ENCODE data around the gene TMSB10.
A peak's percentile ranks its signal among the peaks of the same experiment; 100 is the strongest.

The TMSB10 gene

DNA sequence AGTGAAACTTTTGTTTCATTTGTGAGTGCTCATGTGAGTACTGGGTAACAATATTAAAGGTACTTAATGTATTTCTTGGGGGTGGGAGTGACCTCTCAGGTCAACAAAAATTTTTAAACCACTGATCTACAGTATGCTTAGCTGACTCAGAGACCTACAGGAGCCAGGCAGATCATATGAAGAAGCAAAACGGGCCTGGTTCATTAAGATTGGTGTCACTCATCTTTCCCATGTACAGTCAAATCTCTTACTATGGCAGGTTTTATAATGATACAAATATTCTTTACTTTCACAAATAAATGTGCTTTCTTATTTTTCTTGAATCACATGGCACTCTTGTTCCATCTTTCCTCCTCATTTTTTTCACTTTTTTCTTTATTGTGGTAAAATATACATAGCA lies 7.7 kb upstream of the TMSB10 start:
- H2AK5ac ChIP-seq (ENCODE audit: low read depth, low read length): no peak overlapping the region
- H2BK12ac ChIP-seq (ENCODE audit: low read length): no peak overlapping the region
- H2BK5ac ChIP-seq (ENCODE audit: low read length): no peak overlapping the region
- no CpG with 5 or more reads among the region's 1 CpG for WGBS, 2 donors (ENCODE audit: extremely low coverage in 2 of 2, insufficient read length in 2 of 2, insufficient replicate concordance in 1 of 2)
- no peak overlapping the region for H3K14ac ChIP-seq (ENCODE audit: low read length)
- H2BK120ac ChIP-seq (ENCODE audit: low read depth, low read length): no peak overlapping the region
- no peaks in the 10 kb centered on the region for H3K9me3 ChIP-seq (replicated peaks in 1 of 2; ENCODE audit: control insufficient read depth in 2 of 2, insufficient read depth in 1 of 2, low read depth in 1 of 2, low read length in 2 of 2)
- H4K91ac ChIP-seq (ENCODE audit: low read depth, low read length, poor library complexity): no peak overlapping the region
- no peak overlapping the region for H3K9ac ChIP-seq (ENCODE audit: low read depth, low read length, poor library complexity)
- H3K4me1 ChIP-seq (ENCODE audit: control insufficient read depth in 2 of 2, insufficient read depth in 1 of 2, low read depth in 1 of 2, low read length in 2 of 2): peaks cover 0 to 2% of the 10 kb centered on the region in 2 donors
- H3K27ac ChIP-seq (replicated peaks; ENCODE audit: low read length): no peak overlapping the region
- no peak overlapping the region for H3K4me3 ChIP-seq (ENCODE audit: low read length in 2 of 2)
- H3K36me3 ChIP-seq (replicated peaks in 1 of 2; ENCODE audit: control insufficient read depth in 2 of 2, insufficient read depth in 2 of 2, low read length in 2 of 2): no peaks in the 10 kb centered on the region
- H3K79me1 ChIP-seq (ENCODE audit: low read depth, low read length): no peaks in the 10 kb centered on the region
- no peak overlapping the region for H3K4ac ChIP-seq (ENCODE audit: low read length)
- no peak overlapping the region for H3K4me2 ChIP-seq (ENCODE audit: insufficient read depth, low read length, poor library complexity, severe bottlenecking)
- no peak overlapping the region for H2BK15ac ChIP-seq (ENCODE audit: low read length)
- no peak overlapping the region for H3K18ac ChIP-seq (ENCODE audit: low read length)
- peaks cover 0 to 38% (median 0%) of the 10 kb centered on the region in 3 experiments for H3K27me3 ChIP-seq (ENCODE audit: control insufficient read depth in 3 of 3, insufficient read depth in 3 of 3, low read depth in 1 of 3, low read length in 3 of 3)
- no peak overlapping the region for H3K23ac ChIP-seq (ENCODE audit: low read depth, low read length, poor library complexity)
- DNase-seq (ENCODE audit: low spot score): no peak
- H4K8ac ChIP-seq (ENCODE audit: low read depth, low read length): no peak overlapping the region
- no peak overlapping the region for H2AFZ ChIP-seq (ENCODE audit: low read length)

DNA sequence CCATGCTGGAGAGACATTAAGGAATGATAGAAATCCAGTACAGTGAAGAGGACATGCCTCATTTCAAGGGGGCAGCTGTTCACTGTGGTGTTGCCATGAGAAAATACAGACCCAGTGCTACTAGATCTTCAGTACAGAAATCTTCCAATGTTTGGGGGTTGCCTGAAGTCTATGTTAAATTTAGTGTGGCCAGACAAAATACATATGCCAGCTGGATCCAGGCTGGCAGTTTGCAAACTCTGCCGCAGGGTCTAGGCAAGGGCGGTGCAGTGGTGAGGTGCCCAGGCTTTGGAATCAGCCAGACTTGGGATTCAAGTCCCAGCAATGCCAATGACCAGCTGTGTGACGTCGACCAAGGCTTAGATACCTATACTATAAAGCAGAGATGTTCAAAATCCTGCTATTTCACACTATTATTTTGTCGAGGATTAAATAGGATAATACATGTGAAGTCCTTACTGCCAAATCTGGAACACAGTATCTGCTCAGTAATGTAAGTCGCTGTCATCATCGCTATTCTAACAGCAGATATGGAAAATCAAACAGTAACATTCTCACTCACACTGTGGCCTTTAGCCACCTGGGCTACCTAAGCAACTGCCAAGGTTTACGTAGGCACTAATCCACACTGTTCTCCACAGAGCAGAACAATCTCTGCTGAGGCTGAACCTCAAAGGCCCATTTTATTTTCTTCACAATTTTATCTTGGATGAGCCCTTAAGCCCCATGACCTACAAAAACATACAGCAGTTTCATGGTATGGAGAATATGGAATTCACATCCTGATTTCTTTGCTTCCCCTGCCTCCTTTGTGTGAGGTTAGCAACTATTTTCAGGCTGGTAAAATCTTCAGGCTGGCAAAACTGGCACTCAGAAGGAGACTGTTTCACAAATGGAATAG lies 5.9 kb upstream of the TMSB10 start:
- Histone ChIP-seq H3K27ac (replicated peaks; ENCODE audit: low read length) (no peak overlapping the region), H3K27me3 (ENCODE audit: control insufficient read depth in 3 of 3, insufficient read depth in 3 of 3, low read depth in 1 of 3, low read length in 3 of 3) (peaks cover 0 to 34% (median 0%) of the 10 kb centered on the region in 3 experiments), H2BK5ac (ENCODE audit: low read length) (no peak overlapping the region), H2AK5ac (ENCODE audit: low read depth, low read length) (no peak overlapping the region), H3K9me3 (replicated peaks in 1 of 2; ENCODE audit: control insufficient read depth in 2 of 2, insufficient read depth in 1 of 2, low read depth in 1 of 2, low read length in 2 of 2) (peaks cover 0 to 2% of the 10 kb centered on the region in 2 donors), H3K4me2 (ENCODE audit: insufficient read depth, low read length, poor library complexity, severe bottlenecking) (no peak overlapping the region), H3K4me1 (ENCODE audit: control insufficient read depth in 2 of 2, insufficient read depth in 1 of 2, low read depth in 1 of 2, low read length in 2 of 2) (peaks cover 0 to 2% of the 10 kb centered on the region in 2 donors), H4K91ac (ENCODE audit: low read depth, low read length, poor library complexity) (no peak overlapping the region), H4K8ac (ENCODE audit: low read depth, low read length) (no peak overlapping the region), H3K36me3 (replicated peaks in 1 of 2; ENCODE audit: control insufficient read depth in 2 of 2, insufficient read depth in 2 of 2, low read length in 2 of 2) (no peaks in the 10 kb centered on the region), H3K23ac (ENCODE audit: low read depth, low read length, poor library complexity) (no peak overlapping the region), H2BK12ac (ENCODE audit: low read length) (no peak overlapping the region), H3K9ac (ENCODE audit: low read depth, low read length, poor library complexity) (no peak overlapping the region), H3K14ac (ENCODE audit: low read length) (no peak overlapping the region), H2AFZ (ENCODE audit: low read length) (no peak overlapping the region), H3K79me1 (ENCODE audit: low read depth, low read length) (no peaks in the 10 kb centered on the region), H2BK15ac (ENCODE audit: low read length) (no peak overlapping the region), H3K4me3 (ENCODE audit: low read length in 2 of 2) (no peak overlapping the region), H3K18ac (ENCODE audit: low read length) (peak overlapping the region; percentile 51), H2BK120ac (ENCODE audit: low read depth, low read length) (no peak overlapping the region), H3K4ac (ENCODE audit: low read length) (no peak overlapping the region)
- DNase-seq (ENCODE audit: low spot score): no peak
- no CpG with 5 or more reads among the region's 8 CpGs for WGBS, 2 donors (ENCODE audit: extremely low coverage in 2 of 2, insufficient read length in 2 of 2, insufficient replicate concordance in 1 of 2)

DNA sequence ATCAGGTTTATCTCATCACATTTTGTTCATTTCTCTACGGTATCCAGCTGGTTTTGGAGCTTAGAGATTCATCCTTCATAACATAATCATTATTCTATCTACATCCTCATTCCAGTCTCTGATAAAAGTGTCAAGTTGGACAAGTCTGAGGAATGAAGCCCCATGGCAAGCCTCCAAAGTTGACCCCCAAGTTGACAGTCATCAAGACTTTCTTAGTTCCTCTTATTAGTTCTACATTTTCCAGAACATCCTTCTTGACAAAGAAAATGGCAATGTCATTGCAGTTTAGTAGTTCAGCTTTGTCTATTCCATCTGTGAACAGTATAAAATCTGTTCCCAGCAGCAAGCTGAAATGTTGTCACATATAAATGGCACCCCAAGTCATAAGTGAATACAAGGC lies 4.5 kb upstream of the TMSB10 start:
- Histone ChIP-seq H2BK120ac (ENCODE audit: low read depth, low read length) (no peak overlapping the region), H2BK5ac (ENCODE audit: low read length) (no peak overlapping the region), H3K4ac (ENCODE audit: low read length) (no peak overlapping the region), H3K36me3 (replicated peaks in 1 of 2; ENCODE audit: control insufficient read depth in 2 of 2, insufficient read depth in 2 of 2, low read length in 2 of 2) (no peaks in the 10 kb centered on the region), H3K9me3 (replicated peaks in 1 of 2; ENCODE audit: control insufficient read depth in 2 of 2, insufficient read depth in 1 of 2, low read depth in 1 of 2, low read length in 2 of 2) (peaks cover 0 to 2% of the 10 kb centered on the region in 2 donors), H3K4me3 (ENCODE audit: low read length in 2 of 2) (no peak overlapping the region), H3K27me3 (ENCODE audit: control insufficient read depth in 3 of 3, insufficient read depth in 3 of 3, low read depth in 1 of 3, low read length in 3 of 3) (peaks cover 0 to 21% (median 0%) of the 10 kb centered on the region in 3 experiments), H4K8ac (ENCODE audit: low read depth, low read length) (no peak overlapping the region), H2BK12ac (ENCODE audit: low read length) (no peak overlapping the region), H3K79me1 (ENCODE audit: low read depth, low read length) (no peaks in the 10 kb centered on the region), H2AFZ (ENCODE audit: low read length) (no peak overlapping the region), H3K9ac (ENCODE audit: low read depth, low read length, poor library complexity) (no peak overlapping the region), H4K91ac (ENCODE audit: low read depth, low read length, poor library complexity) (no peak overlapping the region), H3K4me1 (ENCODE audit: control insufficient read depth in 2 of 2, insufficient read depth in 1 of 2, low read depth in 1 of 2, low read length in 2 of 2) (peaks cover 0 to 4% of the 10 kb centered on the region in 2 donors), H3K23ac (ENCODE audit: low read depth, low read length, poor library complexity) (no peak overlapping the region), H3K4me2 (ENCODE audit: insufficient read depth, low read length, poor library complexity, severe bottlenecking) (no peak overlapping the region), H3K18ac (ENCODE audit: low read length) (no peak overlapping the region), H2AK5ac (ENCODE audit: low read depth, low read length) (no peak overlapping the region), H3K27ac (replicated peaks; ENCODE audit: low read length) (no peak overlapping the region), H3K14ac (ENCODE audit: low read length) (no peak overlapping the region), H2BK15ac (ENCODE audit: low read length) (no peak overlapping the region)
- no peak for DNase-seq (ENCODE audit: low spot score)
- WGBS, 2 donors (ENCODE audit: extremely low coverage in 2 of 2, insufficient read length in 2 of 2, insufficient replicate concordance in 1 of 2): no CpG with 5 or more reads among the region's 1 CpG

DNA sequence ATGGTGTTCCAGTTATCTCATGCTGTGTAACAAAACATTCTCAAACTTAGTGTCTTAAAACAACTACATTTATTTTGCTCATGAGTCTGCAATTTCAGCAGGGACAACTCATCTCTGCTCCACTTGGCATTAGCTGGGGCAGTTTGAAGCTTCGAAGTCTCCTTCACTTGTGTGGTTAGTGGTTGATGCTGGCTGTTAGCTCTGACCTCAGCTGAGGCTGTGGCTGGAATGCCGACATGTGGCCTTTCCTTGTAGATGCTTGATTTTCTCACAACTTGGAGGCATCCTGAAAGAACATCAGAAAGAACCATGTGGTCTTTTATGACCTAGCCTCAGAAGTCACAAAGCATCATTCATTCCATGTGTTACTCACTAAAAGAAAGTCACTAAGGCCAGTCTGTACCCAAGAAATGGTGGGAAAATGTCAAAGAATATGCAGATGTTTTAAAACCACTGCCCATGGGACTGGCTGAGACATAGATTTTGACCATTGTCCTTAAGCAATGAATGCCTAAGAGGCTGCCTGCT lies 3.8 kb upstream of the TMSB10 start:
- H3K27me3 ChIP-seq (ENCODE audit: control insufficient read depth in 3 of 3, insufficient read depth in 3 of 3, low read depth in 1 of 3, low read length in 3 of 3): peaks cover 0 to 16% (median 0%) of the 10 kb centered on the region in 3 experiments
- no peak overlapping the region for H3K23ac ChIP-seq (ENCODE audit: low read depth, low read length, poor library complexity)
- no peak overlapping the region for H3K4me2 ChIP-seq (ENCODE audit: insufficient read depth, low read length, poor library complexity, severe bottlenecking)
- H2BK120ac ChIP-seq (ENCODE audit: low read depth, low read length): no peak overlapping the region
- H3K9ac ChIP-seq (ENCODE audit: low read depth, low read length, poor library complexity): no peak overlapping the region
- WGBS, 2 donors (ENCODE audit: extremely low coverage in 2 of 2, insufficient read length in 2 of 2, insufficient replicate concordance in 1 of 2): no CpG with 5 or more reads among the region's 2 CpGs
- H3K18ac ChIP-seq (ENCODE audit: low read length): peak overlapping the region; percentile 68
- H4K8ac ChIP-seq (ENCODE audit: low read depth, low read length): no peak overlapping the region
- H3K9me3 ChIP-seq (replicated peaks in 1 of 2; ENCODE audit: control insufficient read depth in 2 of 2, insufficient read depth in 1 of 2, low read depth in 1 of 2, low read length in 2 of 2): peaks cover 0 to 2% of the 10 kb centered on the region in 2 donors
- no peak overlapping the region for H3K14ac ChIP-seq (ENCODE audit: low read length)
- no peak overlapping the region for H4K91ac ChIP-seq (ENCODE audit: low read depth, low read length, poor library complexity)
- H3K4me3 ChIP-seq (ENCODE audit: low read length in 2 of 2): no peak overlapping the region
- no peak for DNase-seq (ENCODE audit: low spot score)
- peaks cover 0 to 4% of the 10 kb centered on the region in 2 donors for H3K4me1 ChIP-seq (ENCODE audit: control insufficient read depth in 2 of 2, insufficient read depth in 1 of 2, low read depth in 1 of 2, low read length in 2 of 2)
- no peak overlapping the region for H2BK5ac ChIP-seq (ENCODE audit: low read length)
- H2BK15ac ChIP-seq (ENCODE audit: low read length): no peak overlapping the region
- no peak overlapping the region for H3K27ac ChIP-seq (replicated peaks; ENCODE audit: low read length)
- peaks cover 0 to 4% of the 10 kb centered on the region in 2 donors for H3K36me3 ChIP-seq (replicated peaks in 1 of 2; ENCODE audit: control insufficient read depth in 2 of 2, insufficient read depth in 2 of 2, low read length in 2 of 2)
- H3K4ac ChIP-seq (ENCODE audit: low read length): no peak overlapping the region
- no peak overlapping the region for H2AK5ac ChIP-seq (ENCODE audit: low read depth, low read length)
- H2BK12ac ChIP-seq (ENCODE audit: low read length): no peak overlapping the region
- peaks cover 3% of the 10 kb centered on the region for H3K79me1 ChIP-seq (ENCODE audit: low read depth, low read length)
- no peak overlapping the region for H2AFZ ChIP-seq (ENCODE audit: low read length)

Measured in neuronal stem cell (in vitro differentiated cells).